Hematopoietic multipotent progenitor cell treated with erythropoietin and hydrocortisone succinate and interleukin-3 and kit ligand, for 6 days (in vitro differentiated cells): ENCODE data around the gene PCIF1.
"Not testable (repeated sequence)": the region's sequence is repeated elsewhere in the genome, so short reads cannot be mapped to it uniquely, and the experiment has no call there.

Source experiments
- DNase-seq: peaks from one replicate; pipeline ENCODE4 v3.0.0-alpha.2; 2015

PCIF1 gene

GRCh38 chr20:45968801-45969711 is 34.6 kb downstream of the PCIF1 start:
- no peak for DNase-seq

- peak; percentile 87 for DNase-seq
Observed at GRCh38 chr20:45969712-45970634, 35.5 kb downstream of the PCIF1 start.

- no peak for DNase-seq
Observed at GRCh38 chr20:45970646-45971424, 36.4 kb downstream of the PCIF1 start.

GRCh38 chr20:45971425-45971674 is 36.9 kb downstream of the PCIF1 start:
- DNase-seq, result no peak

- DNase-seq, result peak; percentile 97
Observed at GRCh38 chr20:45971675-45972499, 37.4 kb downstream of the PCIF1 start, which contains the start of gene ZNF335. TSS of gene ZNF335 (minus strand) at chr20:45972203. CDS start at chr20:45971410, 793 bp downstream.

- DNase-seq, result no peak
Observed at GRCh38 chr20:45972500-45973183, 38.2 kb downstream of the PCIF1 start.

GRCh38 chr20:45974896-45975565 is 40.5 kb downstream of the PCIF1 start:
- DNase-seq, result no peak

- no peak for DNase-seq
Observed at GRCh38 chr20:45975686-45976085, 41.2 kb downstream of the PCIF1 start.

GRCh38 chr20:45976086-45976485 is 41.6 kb downstream of the PCIF1 start:
- no peak for DNase-seq

GRCh38 chr20:45981261-45981660 is 46.8 kb downstream of the PCIF1 start:
- DNase-seq, result no peak

- DNase-seq, result peak; percentile 34
Observed at GRCh38 chr20:45983279-45983743, 48.8 kb downstream of the PCIF1 start.

GRCh38 chr20:45985573-45985972 is 51.1 kb downstream of the PCIF1 start:
- no peak for DNase-seq

GRCh38 chr20:45987108-45987780 is 52.8 kb downstream of the PCIF1 start:
- DNase-seq, result peak; percentile 81

- DNase-seq, result not testable (repeated sequence)
Observed at GRCh38 chr20:45988830-45989229, 54.3 kb downstream of the PCIF1 start.

GRCh38 chr20:45991616-45992015 is 57.1 kb downstream of the PCIF1 start:
- no peak for DNase-seq

GRCh38 chr20:45993197-45993951 is 58.9 kb downstream of the PCIF1 start:
- DNase-seq, result no peak

- no peak for DNase-seq
Observed at GRCh38 chr20:45994761-45995493, 60.4 kb downstream of the PCIF1 start.

GRCh38 chr20:45995495-45996097 is 61.1 kb downstream of the PCIF1 start:
- DNase-seq, result not testable (repeated sequence)
